ENCODE measurements around the gene PROKR1.

The PROKR1 gene

DNA sequence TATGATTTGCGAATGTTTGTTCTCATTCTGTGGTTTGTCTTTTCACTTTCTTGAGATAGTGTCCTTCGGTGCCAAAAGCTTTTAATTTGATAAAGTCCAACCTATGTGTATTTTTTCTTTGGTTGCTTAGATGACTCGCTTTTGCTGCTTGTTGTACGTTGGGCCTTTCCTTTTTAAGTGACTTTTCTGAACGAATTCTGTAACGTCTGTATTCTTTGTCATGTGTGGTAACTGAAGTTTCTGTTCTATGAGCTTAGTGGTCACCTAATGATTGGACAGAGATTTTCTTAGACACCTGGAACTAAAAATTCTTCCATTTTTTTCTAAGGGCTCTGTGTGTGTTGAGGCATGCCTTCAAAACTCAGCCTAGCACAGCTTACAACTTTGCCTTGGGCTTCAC lies 19.6 kb upstream of the PROKR1 start:
- no peak for DNase-seq (ENCODE audit: low read depth)
- no peak for TF ChIP-seq POLR2A (IDR thresholded peaks at IDR 0.05; ENCODE audit: extremely low read depth, insufficient read length)
- TF ChIP-seq, protein P1, sequence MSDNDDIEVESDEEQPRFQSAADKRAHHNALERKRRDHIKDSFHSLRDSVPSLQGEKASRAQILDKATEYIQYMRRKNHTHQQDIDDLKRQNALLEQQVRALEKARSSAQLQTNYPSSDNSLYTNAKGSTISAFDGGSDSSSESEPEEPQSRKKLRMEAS (IDR thresholded peaks at IDR 0.05; ENCODE audit: low read depth, low read length): no peak
- TF ChIP-seq, protein P2, sequence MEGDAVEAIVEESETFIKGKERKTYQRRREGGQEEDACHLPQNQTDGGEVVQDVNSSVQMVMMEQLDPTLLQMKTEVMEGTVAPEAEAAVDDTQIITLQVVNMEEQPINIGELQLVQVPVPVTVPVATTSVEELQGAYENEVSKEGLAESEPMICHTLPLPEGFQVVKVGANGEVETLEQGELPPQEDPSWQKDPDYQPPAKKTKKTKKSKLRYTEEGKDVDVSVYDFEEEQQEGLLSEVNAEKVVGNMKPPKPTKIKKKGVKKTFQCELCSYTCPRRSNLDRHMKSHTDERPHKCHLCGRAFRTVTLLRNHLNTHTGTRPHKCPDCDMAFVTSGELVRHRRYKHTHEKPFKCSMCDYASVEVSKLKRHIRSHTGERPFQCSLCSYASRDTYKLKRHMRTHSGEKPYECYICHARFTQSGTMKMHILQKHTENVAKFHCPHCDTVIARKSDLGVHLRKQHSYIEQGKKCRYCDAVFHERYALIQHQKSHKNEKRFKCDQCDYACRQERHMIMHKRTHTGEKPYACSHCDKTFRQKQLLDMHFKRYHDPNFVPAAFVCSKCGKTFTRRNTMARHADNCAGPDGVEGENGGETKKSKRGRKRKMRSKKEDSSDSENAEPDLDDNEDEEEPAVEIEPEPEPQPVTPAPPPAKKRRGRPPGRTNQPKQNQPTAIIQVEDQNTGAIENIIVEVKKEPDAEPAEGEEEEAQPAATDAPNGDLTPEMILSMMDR (IDR thresholded peaks at IDR 0.05; ENCODE audit: low read depth, low read length): no peak
- TF ChIP-seq MYC (IDR thresholded peaks at IDR 0.05; ENCODE audit: low read depth, low read length): no peak
- H3K4me3 ChIP-seq (ENCODE audit: low read depth, low read length): no peak overlapping the region

DNA sequence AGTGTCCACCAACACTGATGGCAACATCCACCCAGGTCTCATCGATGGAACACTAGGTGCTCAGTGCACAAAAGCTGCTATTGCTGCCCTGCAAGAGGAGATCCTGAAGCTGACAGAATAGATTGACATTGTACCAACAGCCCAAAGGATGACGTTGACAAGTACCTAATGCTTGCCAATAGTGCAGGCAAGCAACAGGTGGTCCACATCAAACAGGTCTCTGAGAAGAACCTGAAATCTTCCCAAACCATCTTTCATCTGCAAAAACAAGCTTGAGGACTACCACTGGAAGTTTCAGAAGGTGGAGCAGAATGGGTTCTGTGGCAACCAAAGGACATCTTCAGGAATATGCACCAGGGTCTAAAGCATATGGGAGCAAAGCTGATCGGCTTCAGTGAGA lies 15.8 kb upstream of the PROKR1 start:
- DNase-seq (ENCODE audit: low read depth): no peak
- H3K4me3 ChIP-seq (ENCODE audit: low read depth, low read length): no peak overlapping the region
- no peak for TF ChIP-seq POLR2A (IDR thresholded peaks at IDR 0.05; ENCODE audit: extremely low read depth, insufficient read length)

DNA sequence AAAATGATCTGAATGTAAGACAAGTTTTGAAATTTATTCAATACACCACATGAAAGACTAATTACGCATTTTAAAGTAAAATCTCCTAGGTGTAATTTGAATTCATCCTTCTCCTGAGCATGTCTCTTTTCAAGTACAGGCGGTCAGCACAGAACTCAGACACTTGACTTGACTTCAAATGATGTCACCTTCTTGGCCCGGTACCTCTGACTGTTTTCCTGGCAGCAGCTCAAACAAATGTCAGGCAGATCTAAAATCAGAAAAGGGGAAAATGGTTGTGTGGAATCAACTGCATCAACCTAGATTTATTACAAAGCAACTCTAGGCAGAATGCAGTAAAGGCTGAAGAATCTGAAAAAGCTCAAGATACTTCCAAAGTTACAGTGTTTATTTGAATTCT lies 11.4 kb upstream of the PROKR1 start:
- DNase-seq (ENCODE audit: low read depth): no peak
- no peak overlapping the region for H3K4me3 ChIP-seq (ENCODE audit: low read depth, low read length)
- no peak for TF ChIP-seq POLR2A (IDR thresholded peaks at IDR 0.05; ENCODE audit: extremely low read depth, insufficient read length)
- TF ChIP-seq, protein P1 (IDR thresholded peaks at IDR 0.05; ENCODE audit: low read depth, low read length): no peak
- no peak for TF ChIP-seq MYC (IDR thresholded peaks at IDR 0.05; ENCODE audit: low read depth, low read length)
- TF ChIP-seq, protein P2 (IDR thresholded peaks at IDR 0.05; ENCODE audit: low read depth, low read length): no peak

DNA sequence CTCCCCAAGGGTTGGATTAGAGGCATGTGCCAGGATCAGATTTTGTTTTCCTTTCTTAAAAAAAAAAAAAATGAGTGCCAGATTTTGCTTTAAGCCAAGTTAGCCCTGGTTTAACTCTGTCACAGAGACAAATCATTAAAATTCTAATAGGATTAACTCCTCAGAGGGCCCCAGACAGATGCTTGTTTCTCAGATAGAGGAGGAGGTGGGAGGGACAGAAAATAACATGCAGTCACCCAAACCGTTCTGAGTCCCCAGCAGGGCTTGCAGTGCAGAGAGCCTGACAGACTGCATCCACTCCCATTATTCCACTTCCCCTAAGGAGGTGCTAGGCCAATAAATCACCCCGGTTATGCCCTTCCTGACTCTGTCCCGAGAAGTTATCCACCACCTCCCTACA lies 6.3 kb upstream of the PROKR1 start:
- DNase-seq (ENCODE audit: low read depth): no peak
- no peak overlapping the region for H3K4me3 ChIP-seq (ENCODE audit: low read depth, low read length)
- no peak for TF ChIP-seq MYC (IDR thresholded peaks at IDR 0.05; ENCODE audit: low read depth, low read length)
- TF ChIP-seq, protein P1 (IDR thresholded peaks at IDR 0.05; ENCODE audit: low read depth, low read length): no peak

DNA sequence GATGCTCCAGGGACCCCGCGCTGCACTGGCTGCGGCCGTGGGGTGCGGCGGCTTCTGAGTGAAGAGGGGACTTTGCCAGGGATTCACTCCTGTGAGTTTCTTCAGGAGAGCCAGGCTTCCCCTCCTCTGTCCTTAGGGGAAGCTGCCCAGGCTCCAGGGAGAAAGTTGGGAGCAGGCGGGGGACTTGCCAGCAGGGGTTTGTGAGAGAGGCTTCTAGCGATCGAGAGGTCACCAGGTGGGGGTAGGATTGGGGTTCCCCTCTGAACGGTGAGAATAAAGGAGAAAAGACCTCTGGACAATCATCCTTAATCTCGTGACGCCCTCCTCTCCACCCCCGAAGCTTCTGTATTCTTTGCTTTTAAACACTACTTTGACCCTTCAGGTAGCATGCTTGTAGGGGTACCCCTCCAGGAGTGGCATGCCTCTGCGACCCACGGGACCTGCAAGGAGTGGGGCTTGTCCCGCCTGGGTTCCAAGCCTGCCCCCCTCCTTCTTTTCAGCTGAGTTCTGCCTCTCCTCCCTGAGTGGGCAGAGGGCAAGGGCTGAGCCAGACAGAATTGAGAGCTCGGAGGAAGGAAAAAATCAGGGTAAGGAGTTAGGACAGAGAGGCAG lies 601 bp downstream of the PROKR1 start:
- TF ChIP-seq, protein P1 (IDR thresholded peaks at IDR 0.05; ENCODE audit: low read depth, low read length): no peak
- no peak for TF ChIP-seq POLR2A (IDR thresholded peaks at IDR 0.05; ENCODE audit: extremely low read depth, insufficient read length)
- TF ChIP-seq, protein P2 (IDR thresholded peaks at IDR 0.05; ENCODE audit: low read depth, low read length): no peak
- TF ChIP-seq MYC (IDR thresholded peaks at IDR 0.05; ENCODE audit: low read depth, low read length): no peak
- DNase-seq (ENCODE audit: low read depth): no peak

DNA sequence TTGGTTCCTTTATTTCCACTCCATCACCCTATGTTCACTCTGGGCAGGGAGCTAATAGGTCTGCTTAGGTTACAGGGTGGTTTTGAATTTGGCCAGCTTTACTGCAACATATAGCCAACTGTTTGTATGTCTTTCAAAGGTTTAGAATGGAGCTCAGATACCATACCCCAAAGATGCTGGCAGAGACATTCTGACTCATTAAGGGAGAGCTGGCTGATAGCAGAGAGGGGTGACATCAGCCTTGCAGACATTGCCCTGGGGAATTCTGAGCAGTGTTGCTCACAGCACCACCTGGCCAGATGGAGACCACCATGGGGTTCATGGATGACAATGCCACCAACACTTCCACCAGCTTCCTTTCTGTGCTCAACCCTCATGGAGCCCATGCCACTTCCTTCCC lies 2.1 kb downstream of the PROKR1 start:
- TF ChIP-seq MYC (IDR thresholded peaks at IDR 0.05; ENCODE audit: low read depth, low read length): no peak
- TF ChIP-seq, protein P2 (IDR thresholded peaks at IDR 0.05; ENCODE audit: low read depth, low read length): no peak
- TF ChIP-seq POLR2A (IDR thresholded peaks at IDR 0.05; ENCODE audit: extremely low read depth, insufficient read length): no peak
- TF ChIP-seq, protein P1 (IDR thresholded peaks at IDR 0.05; ENCODE audit: low read depth, low read length): no peak
- H3K4me3 ChIP-seq (ENCODE audit: low read depth, low read length): no peak overlapping the region
- peak; percentile 25 for DNase-seq (ENCODE audit: low read depth)

More for the DNA sequence above, 601 bp downstream of the PROKR1 start:
- H3K4me3 ChIP-seq (ENCODE audit: low read depth, low read length): no peak overlapping the region

DNA sequence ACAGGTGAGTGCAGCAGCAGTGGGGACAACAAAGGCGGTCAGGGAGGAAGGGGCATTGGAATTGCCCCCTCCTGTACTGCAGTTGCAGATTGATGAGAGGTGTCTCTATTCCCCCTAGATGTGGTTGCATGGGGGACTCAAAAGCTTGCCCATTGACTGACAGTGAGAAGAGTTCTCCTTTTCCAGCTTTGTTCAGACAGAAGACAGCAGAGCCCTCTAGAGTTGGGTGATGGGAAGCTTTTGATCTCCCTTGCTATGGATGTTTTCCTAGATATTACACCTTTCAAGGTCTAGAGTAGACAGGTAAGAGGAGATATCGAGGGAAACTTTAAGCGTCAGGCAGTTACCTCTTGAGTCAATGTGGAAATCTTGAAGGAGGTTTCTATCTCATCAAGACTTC lies 2.9 kb downstream of the PROKR1 start:
- TF ChIP-seq POLR2A (IDR thresholded peaks at IDR 0.05; ENCODE audit: extremely low read depth, insufficient read length) (no peak), MYC (IDR thresholded peaks at IDR 0.05; ENCODE audit: low read depth, low read length) (no peak)
- TF ChIP-seq, protein P2 (IDR thresholded peaks at IDR 0.05; ENCODE audit: low read depth, low read length): peak; percentile 53
- DNase-seq (ENCODE audit: low read depth): peak; percentile 51
- H3K4me3 ChIP-seq (ENCODE audit: low read depth, low read length): no peak overlapping the region
